ENCODE data around the gene CCT3. TPM values are rescaled to one million over a fixed set of nuclear protein-coding genes. Genes with fewer than 3 reads are reported as not detected.

CCT3 gene
- total RNA-seq, 1 experiment from 2014 or later, result 619 TPM

DNA sequence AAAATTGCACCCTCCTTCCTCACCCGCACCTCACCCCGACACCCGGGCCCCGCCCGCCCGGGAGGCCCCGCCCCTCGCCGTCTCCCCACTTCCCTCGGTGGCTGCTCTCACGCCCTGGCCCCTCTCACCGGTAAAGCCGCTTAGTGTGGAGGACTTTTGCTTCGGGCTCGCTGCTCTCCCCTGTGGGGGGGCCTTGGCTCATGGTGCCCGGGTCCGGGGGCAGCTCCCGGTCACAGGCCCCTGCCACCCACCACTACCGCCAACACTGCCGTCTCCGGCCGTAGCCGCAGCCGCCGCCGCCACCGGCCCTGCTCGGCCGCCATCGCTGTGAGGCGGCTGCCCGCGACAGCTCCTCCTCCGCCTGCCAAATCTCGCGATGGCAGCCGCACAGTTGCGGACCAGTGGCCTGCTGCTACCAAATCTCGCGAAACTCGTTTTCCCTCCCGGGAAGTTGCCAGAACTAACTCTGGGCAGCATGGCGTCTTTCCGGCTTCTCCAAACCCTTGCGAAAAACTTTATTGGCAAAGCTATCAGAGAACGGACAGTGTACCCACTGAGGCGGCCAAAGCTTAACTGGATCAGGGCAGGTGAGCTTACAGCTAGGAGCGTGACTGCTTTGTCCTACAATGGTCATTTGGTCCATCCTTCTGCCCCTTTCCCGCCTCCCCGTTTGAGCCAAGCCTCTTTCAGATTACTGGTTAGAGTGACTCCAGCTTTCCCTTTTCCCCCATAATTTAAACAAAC lies 55.4 kb downstream of the CCT3 start, which contains the start of gene SMG5 (continued):
- TF ChIP-seq RAD21 (IDR thresholded peaks at IDR 0.05; ENCODE audit: low read depth), result no peak
- TF ChIP-seq ELF1 (IDR thresholded peaks at IDR 0.05; ENCODE audit: borderline replicate concordance, low read depth), result peak; percentile 90; the same call in 1 of the 2 replicates
- TF ChIP-seq TCF7L2 (IDR thresholded peaks at IDR 0.05; ENCODE audit: borderline replicate concordance, extremely low read depth, insufficient read depth, insufficient read length), result peak; percentile 28
- TF ChIP-seq, protein P1, sequence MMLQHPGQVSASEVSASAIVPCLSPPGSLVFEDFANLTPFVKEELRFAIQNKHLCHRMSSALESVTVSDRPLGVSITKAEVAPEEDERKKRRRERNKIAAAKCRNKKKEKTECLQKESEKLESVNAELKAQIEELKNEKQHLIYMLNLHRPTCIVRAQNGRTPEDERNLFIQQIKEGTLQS (IDR thresholded peaks at IDR 0.05), result no peak
- TF ChIP-seq, protein P2, sequence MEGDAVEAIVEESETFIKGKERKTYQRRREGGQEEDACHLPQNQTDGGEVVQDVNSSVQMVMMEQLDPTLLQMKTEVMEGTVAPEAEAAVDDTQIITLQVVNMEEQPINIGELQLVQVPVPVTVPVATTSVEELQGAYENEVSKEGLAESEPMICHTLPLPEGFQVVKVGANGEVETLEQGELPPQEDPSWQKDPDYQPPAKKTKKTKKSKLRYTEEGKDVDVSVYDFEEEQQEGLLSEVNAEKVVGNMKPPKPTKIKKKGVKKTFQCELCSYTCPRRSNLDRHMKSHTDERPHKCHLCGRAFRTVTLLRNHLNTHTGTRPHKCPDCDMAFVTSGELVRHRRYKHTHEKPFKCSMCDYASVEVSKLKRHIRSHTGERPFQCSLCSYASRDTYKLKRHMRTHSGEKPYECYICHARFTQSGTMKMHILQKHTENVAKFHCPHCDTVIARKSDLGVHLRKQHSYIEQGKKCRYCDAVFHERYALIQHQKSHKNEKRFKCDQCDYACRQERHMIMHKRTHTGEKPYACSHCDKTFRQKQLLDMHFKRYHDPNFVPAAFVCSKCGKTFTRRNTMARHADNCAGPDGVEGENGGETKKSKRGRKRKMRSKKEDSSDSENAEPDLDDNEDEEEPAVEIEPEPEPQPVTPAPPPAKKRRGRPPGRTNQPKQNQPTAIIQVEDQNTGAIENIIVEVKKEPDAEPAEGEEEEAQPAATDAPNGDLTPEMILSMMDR (IDR thresholded peaks at IDR 0.05 in 2 of 3, conservative IDR thresholded peaks at IDR 0.05 in 1 of 3; ENCODE audit: borderline replicate concordance in 1 of 3, insufficient read depth in 1 of 3, low read depth in 2 of 3, low read length in 2 of 3), result no peak
- TF ChIP-seq, protein P3, sequence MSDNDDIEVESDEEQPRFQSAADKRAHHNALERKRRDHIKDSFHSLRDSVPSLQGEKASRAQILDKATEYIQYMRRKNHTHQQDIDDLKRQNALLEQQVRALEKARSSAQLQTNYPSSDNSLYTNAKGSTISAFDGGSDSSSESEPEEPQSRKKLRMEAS (IDR thresholded peaks at IDR 0.05), result peak; percentile 93

DNA sequence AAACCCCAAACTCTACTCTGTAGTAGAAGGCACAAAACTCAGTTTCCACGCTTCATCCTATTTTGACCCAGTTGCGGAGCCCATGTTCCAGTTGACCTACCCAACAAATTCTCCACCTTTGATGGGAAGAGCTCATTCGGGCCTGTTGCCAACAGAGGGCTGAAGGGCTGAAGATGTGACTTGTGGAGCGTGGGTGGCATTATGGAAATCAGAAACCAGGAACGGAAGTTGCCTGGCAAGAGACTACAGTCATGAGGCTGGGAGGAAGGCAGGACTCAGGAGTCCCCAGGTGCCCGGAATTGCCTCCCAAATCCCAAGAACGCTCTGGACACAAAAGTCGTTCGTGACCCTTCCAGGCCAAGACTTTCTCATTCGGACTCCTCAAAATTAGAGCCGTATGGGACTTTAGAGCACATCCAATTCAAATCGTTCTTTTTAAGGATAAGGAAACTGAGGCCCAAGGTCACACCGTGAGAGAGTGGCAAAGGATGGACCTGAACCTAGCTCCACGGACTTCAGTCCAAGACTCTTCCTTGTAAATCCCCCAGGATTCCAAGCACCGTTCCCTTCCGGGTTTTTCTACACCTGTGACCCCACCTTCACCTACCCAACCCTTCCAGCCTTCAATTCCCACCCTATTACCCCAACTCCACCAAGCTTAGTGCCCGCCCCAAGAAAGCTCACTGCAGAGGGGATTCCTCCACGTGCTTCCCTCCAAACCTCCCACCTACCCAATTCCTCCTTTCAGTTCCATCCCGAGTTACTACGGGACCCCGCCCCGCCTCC lies 56.2 kb downstream of the CCT3 start:
- H3K36me3 ChIP-seq (ENCODE audit: control insufficient read depth in 1 of 2, insufficient read depth in 2 of 2, low read length in 2 of 2), result peaks cover 22 to 32% of the 10 kb centered on the region in 2 experiments
- H4K20me1 ChIP-seq (ENCODE audit: insufficient read depth), result peaks cover 10% of the 10 kb centered on the region; the same call in 1 of the 2 replicates
- H3K4me1 ChIP-seq (ENCODE audit: control insufficient read depth in 1 of 2, insufficient read depth in 2 of 2, low read length in 2 of 2), result peaks cover 25 to 27% of the 10 kb centered on the region in 2 experiments
- H2AFZ ChIP-seq (ENCODE audit: low read depth, low read length, poor library complexity, severe bottlenecking), result no peak overlapping the region
- peaks cover 58% of the 10 kb centered on the region for H3K79me2 ChIP-seq (ENCODE audit: insufficient read depth, low read length)
- H3K9me3 ChIP-seq (ENCODE audit: control insufficient read depth in 1 of 2, insufficient read depth in 1 of 2, low read depth in 1 of 2, low read length in 2 of 2), result no peaks in the 10 kb centered on the region
- BruUV-seq (replicated peaks), result TSS peak; percentile 59
- no peaks in the 10 kb centered on the region for H3K9me2 ChIP-seq (ENCODE audit: insufficient read depth)
- DNase-seq (ENCODE audit: low read depth, low spot score), result peak; percentile 48
- H3K27me3 ChIP-seq (ENCODE audit: insufficient read depth, low read length), result no peaks in the 10 kb centered on the region
- H3K27ac ChIP-seq (ENCODE audit: low read depth, low read length), result peak overlapping the region; percentile 90
- ChIA-PET CTCF (interaction anchor here (0.9 to 2.3 kb wide), 4 partner anchors 37 to 176 kb away, joined by 3 to 6 read pairs (median 4); no protein-coding TSS in a partner anchor), RAD21 (ENCODE audit: low non-redundant PET in 1 of 2, low total read pairs in 2 of 2, uncharacterized antibody in 2 of 2, unreplicated experiment in 2 of 2) (no interaction called here), POLR2A (interaction anchor here (1.0 to 1.8 kb wide), 6 partner anchors 14 to 175 kb away, joined by 3 to 5 read pairs (median 4); partner anchors contain the start of genes GLMP and PMF1)
- peak overlapping the region; percentile 77 to 96 for H3K4me3 ChIP-seq (replicated peaks in 1 of 2; ENCODE audit: low read depth in 1 of 2, low read length in 2 of 2)
- H3K4me2 ChIP-seq (ENCODE audit: low read length), result peak overlapping the region; percentile 91
- ATAC-seq, result peak; percentile 61
- intact Hi-C loops (cut with micrococcal nuclease), result loop anchor here (2.0 kb wide), 1 partner anchor 57 kb away; the partner anchor contains the start of genes CCT3 and TSACC
- H3K9ac ChIP-seq (ENCODE audit: low read length), result peak overlapping the region; percentile 98
- TF ChIP-seq, protein P2 (IDR thresholded peaks at IDR 0.05 in 2 of 3, conservative IDR thresholded peaks at IDR 0.05 in 1 of 3; ENCODE audit: borderline replicate concordance in 1 of 3, insufficient read depth in 1 of 3, low read depth in 2 of 3, low read length in 2 of 3), result no peak
- TF ChIP-seq EZH2 (IDR thresholded peaks at IDR 0.05) (no peak), POLR2AphosphoS5 (IDR thresholded peaks at IDR 0.05; ENCODE audit: low read depth, low read length) (peak; percentile 44; the same call in 1 of the 2 replicates), TCF7L2 (IDR thresholded peaks at IDR 0.05; ENCODE audit: borderline replicate concordance, extremely low read depth, insufficient read depth, insufficient read length) (no peak), CBX3 (IDR thresholded peaks at IDR 0.05; ENCODE audit: low read depth) (no peak), EZH2phosphoT487 (IDR thresholded peaks at IDR 0.05; ENCODE audit: borderline replicate concordance) (no peak), YY1 (IDR thresholded peaks at IDR 0.05; ENCODE audit: extremely low read depth, insufficient replicate concordance, low read depth, low read length) (no peak), RAD21 (IDR thresholded peaks at IDR 0.05; ENCODE audit: low read depth) (no peak), CEBPB (IDR thresholded peaks at IDR 0.05; ENCODE audit: low read depth) (no peak), EGR1 (IDR thresholded peaks at IDR 0.05; ENCODE audit: low read depth) (peak; percentile 84), ELF1 (IDR thresholded peaks at IDR 0.05; ENCODE audit: borderline replicate concordance, low read depth) (peak; percentile 75), ZNF274 (IDR thresholded peaks at IDR 0.05; ENCODE audit: low read depth, low read length) (no peak)
- TF ChIP-seq, protein P3 (IDR thresholded peaks at IDR 0.05), result peak; percentile 25

Data from HCT116 (cell line).